HepG2 (cell line): ENCODE data around the gene SORBS2.

ENCODE experiments used
- EZH2 ChIP-seq: conservative IDR thresholded peaks from 2 replicates; pipeline ENCODE4 v1.6.1; 2012; ENCODE audit warnings: mild to moderate bottlenecking, low read depth, low read length, moderate library complexity
- MYC ChIP-seq: sonication (generic); formaldehyde crosslinking; IDR thresholded peaks from 2 replicates; pipeline ENCODE4 v1.9.0; 2021; ENCODE audit warnings: missing genetic modification reagents, borderline replicate concordance
- POLR2A ChIP-seq, 2 experiments: IDR thresholded peaks; 2 replicates each; pipeline ENCODE4 v1.6.1; 2011; ENCODE audit warnings: low read depth in 2 of 2, low read length in 2 of 2, mild to moderate bottlenecking in 1 of 2, moderate library complexity in 1 of 2; ENCODE audit not compliant: insufficient read depth in 1 of 2
- RAD21 ChIP-seq: fragments of 450-650 bp; formaldehyde crosslinking; IDR thresholded peaks from 2 replicates; pipeline ENCODE4 v1.5.0; 2020; ENCODE audit warnings: mild to moderate bottlenecking
- REST ChIP-seq, 2 experiments: IDR thresholded peaks; 2 replicates each; pipeline ENCODE4 v1.6.1; 2011 to 2012; ENCODE audit warnings: low read length in 2 of 2, borderline replicate concordance in 1 of 2, low read depth in 1 of 2, mild to moderate bottlenecking in 1 of 2, moderate library complexity in 1 of 2
- ZBTB20 ChIP-seq: sonication (generic); formaldehyde crosslinking; IDR thresholded peaks from 2 replicates; pipeline ENCODE4 v1.8.1; 2023; ENCODE audit warnings: missing genetic modification reagents, low read depth, mild to moderate bottlenecking, borderline replicate concordance
- ZNF562 ChIP-seq: sonication (generic); formaldehyde crosslinking; IDR thresholded peaks from 2 replicates; pipeline ENCODE4 v1.8.0; 2022; ENCODE audit warnings: missing genetic modification reagents, borderline replicate concordance
- TF ChIP-seq, protein P1 (sequence below): sonication (generic); formaldehyde crosslinking; IDR thresholded peaks from 2 replicates; pipeline ENCODE4 v1.5.0; 2020; ENCODE audit warnings: mild to moderate bottlenecking, missing genetic modification reagents, moderate library complexity
- TF ChIP-seq, protein P2 (sequence below), 2 experiments: sonication (generic) in 1 of 2; formaldehyde crosslinking in 1 of 2; IDR thresholded peaks; 2 replicates each; pipeline versions ENCODE4 v1.5.1 to v1.6.1; 2011 to 2020; ENCODE audit warnings: borderline replicate concordance in 1 of 2, low read depth in 1 of 2, low read length in 1 of 2, mild to moderate bottlenecking in 1 of 2, missing genetic modification reagents in 1 of 2, moderate library complexity in 1 of 2
- TF ChIP-seq, protein P3 (sequence below): sonication (generic); formaldehyde crosslinking; IDR thresholded peaks from 2 replicates; pipeline ENCODE4 v1.4.0; 2020; ENCODE audit warnings: missing genetic modification reagents, borderline replicate concordance

DNA sequence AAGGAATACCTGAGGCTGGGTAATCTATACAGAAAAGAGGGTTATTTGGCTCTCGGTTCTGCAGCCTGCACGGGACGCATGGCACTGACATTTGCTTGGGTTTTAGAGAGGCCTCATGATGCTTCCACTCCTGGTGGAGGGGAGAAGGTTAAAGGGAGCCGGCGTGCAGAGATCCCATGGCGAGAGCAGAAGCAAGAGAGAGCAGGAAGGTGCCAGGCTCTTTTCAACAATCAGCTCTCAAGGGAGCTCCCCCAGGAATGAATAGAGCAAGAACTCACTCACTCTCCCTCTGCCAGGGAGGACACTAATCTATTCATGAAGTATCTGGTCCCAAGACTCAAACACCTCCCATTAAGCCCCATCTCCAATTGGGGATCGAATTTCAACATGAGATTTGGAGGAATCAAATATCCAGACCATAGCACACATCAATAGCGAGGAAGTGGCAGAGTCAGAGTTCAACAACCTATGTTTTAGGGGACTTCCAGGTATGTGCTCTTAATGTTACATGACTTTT is 109.8 kb downstream of the SORBS2 start:
- TF ChIP-seq, protein P1, sequence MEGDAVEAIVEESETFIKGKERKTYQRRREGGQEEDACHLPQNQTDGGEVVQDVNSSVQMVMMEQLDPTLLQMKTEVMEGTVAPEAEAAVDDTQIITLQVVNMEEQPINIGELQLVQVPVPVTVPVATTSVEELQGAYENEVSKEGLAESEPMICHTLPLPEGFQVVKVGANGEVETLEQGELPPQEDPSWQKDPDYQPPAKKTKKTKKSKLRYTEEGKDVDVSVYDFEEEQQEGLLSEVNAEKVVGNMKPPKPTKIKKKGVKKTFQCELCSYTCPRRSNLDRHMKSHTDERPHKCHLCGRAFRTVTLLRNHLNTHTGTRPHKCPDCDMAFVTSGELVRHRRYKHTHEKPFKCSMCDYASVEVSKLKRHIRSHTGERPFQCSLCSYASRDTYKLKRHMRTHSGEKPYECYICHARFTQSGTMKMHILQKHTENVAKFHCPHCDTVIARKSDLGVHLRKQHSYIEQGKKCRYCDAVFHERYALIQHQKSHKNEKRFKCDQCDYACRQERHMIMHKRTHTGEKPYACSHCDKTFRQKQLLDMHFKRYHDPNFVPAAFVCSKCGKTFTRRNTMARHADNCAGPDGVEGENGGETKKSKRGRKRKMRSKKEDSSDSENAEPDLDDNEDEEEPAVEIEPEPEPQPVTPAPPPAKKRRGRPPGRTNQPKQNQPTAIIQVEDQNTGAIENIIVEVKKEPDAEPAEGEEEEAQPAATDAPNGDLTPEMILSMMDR, result no peak
- TF ChIP-seq REST (IDR thresholded peaks at IDR 0.05; ENCODE audit: borderline replicate concordance in 1 of 2, low read depth in 1 of 2, low read length in 2 of 2) (no peak), EZH2 (no peak), MYC (CRISPR knock-in tag) (no peak), RAD21 (no peak), ZNF562 (CRISPR knock-in tag) (no peak), ZBTB20 (CRISPR knock-in tag) (no peak), POLR2A (IDR thresholded peaks at IDR 0.05; ENCODE audit: insufficient read depth in 1 of 2, low read depth in 2 of 2, low read length in 2 of 2) (no peak)
- TF ChIP-seq, protein P2, sequence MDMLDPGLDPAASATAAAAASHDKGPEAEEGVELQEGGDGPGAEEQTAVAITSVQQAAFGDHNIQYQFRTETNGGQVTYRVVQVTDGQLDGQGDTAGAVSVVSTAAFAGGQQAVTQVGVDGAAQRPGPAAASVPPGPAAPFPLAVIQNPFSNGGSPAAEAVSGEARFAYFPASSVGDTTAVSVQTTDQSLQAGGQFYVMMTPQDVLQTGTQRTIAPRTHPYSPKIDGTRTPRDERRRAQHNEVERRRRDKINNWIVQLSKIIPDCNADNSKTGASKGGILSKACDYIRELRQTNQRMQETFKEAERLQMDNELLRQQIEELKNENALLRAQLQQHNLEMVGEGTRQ (IDR thresholded peaks at IDR 0.05; ENCODE audit: low read depth, low read length), result no peak
- TF ChIP-seq, protein P2 (CRISPR knock-in tag; IDR thresholded peaks at IDR 0.05; ENCODE audit: borderline replicate concordance), result no peak
- TF ChIP-seq, protein P3, sequence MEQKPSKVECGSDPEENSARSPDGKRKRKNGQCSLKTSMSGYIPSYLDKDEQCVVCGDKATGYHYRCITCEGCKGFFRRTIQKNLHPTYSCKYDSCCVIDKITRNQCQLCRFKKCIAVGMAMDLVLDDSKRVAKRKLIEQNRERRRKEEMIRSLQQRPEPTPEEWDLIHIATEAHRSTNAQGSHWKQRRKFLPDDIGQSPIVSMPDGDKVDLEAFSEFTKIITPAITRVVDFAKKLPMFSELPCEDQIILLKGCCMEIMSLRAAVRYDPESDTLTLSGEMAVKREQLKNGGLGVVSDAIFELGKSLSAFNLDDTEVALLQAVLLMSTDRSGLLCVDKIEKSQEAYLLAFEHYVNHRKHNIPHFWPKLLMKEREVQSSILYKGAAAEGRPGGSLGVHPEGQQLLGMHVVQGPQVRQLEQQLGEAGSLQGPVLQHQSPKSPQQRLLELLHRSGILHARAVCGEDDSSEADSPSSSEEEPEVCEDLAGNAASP (CRISPR knock-in tag), result no peak
